HCT116 (cell line): Measurements from ENCODE around the gene NOBOX.

ENCODE experiments used
- EZH2phosphoT487 ChIP-seq: fragments of 200-600 bp; IDR thresholded peaks from 2 replicates; pipeline ENCODE4 v1.6.1; 2018; ENCODE audit warnings: antibody characterized with exemption, borderline replicate concordance
- ZFX ChIP-seq: fragments of 450-650 bp; IDR thresholded peaks from 2 replicates; pipeline ENCODE4 v1.6.1; 2017
- TF ChIP-seq, protein P1 (sequence below): IDR thresholded peaks from 2 replicates; pipeline ENCODE4 v1.6.1; 2012
- TF ChIP-seq, protein P2 (sequence below), 3 experiments: fragments of 200-600 bp in 1 of 3; sonication (generic) in 1 of 3; IDR thresholded peaks in 2 of 3; conservative IDR thresholded peaks in 1 of 3; 2 replicates each; pipeline ENCODE4 v1.5.1; 2012 to 2017; ENCODE audit warnings: low read depth in 2 of 3, low read length in 2 of 3, antibody characterized with exemption in 1 of 3, borderline replicate concordance in 1 of 3, control low read depth in 1 of 3, mild to moderate bottlenecking in 1 of 3, mixed read lengths in 1 of 3, mixed run types in 1 of 3, moderate library complexity in 1 of 3; ENCODE audit not compliant: insufficient read depth in 1 of 3

DNA sequence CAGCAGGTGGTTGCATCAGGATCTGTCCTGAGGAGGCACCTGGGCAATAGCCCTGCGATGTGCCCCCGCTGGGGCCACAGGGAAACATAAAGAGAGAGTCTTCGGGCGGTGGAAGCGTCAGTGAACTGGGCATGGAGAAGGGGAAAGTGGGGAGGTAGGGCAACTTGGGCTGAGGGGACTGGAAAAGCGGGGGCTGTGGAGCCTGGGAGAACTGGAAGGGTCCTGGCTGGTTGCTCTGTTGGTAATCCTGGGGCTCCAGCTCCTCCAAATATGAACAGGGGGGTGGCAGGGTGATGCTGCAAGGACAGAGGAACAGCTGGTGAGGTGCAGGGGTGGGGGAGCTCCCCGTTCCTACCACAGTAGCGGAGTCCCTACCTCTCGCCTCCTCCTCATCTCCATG is 5.2 kb downstream of the NOBOX start:
- TF ChIP-seq EZH2phosphoT487 (no peak), ZFX (no peak)
- TF ChIP-seq, protein P1, sequence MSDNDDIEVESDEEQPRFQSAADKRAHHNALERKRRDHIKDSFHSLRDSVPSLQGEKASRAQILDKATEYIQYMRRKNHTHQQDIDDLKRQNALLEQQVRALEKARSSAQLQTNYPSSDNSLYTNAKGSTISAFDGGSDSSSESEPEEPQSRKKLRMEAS, result no peak
- TF ChIP-seq, protein P2, sequence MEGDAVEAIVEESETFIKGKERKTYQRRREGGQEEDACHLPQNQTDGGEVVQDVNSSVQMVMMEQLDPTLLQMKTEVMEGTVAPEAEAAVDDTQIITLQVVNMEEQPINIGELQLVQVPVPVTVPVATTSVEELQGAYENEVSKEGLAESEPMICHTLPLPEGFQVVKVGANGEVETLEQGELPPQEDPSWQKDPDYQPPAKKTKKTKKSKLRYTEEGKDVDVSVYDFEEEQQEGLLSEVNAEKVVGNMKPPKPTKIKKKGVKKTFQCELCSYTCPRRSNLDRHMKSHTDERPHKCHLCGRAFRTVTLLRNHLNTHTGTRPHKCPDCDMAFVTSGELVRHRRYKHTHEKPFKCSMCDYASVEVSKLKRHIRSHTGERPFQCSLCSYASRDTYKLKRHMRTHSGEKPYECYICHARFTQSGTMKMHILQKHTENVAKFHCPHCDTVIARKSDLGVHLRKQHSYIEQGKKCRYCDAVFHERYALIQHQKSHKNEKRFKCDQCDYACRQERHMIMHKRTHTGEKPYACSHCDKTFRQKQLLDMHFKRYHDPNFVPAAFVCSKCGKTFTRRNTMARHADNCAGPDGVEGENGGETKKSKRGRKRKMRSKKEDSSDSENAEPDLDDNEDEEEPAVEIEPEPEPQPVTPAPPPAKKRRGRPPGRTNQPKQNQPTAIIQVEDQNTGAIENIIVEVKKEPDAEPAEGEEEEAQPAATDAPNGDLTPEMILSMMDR (IDR thresholded peaks at IDR 0.05 in 2 of 3, conservative IDR thresholded peaks at IDR 0.05 in 1 of 3; ENCODE audit: borderline replicate concordance in 1 of 3, insufficient read depth in 1 of 3, low read depth in 2 of 3, low read length in 2 of 3), result no peak
